Muscle of leg (tissue), 11 donors: ENCODE measurements around the gene XIAP. TPM values are rescaled to one million over a fixed set of nuclear protein-coding genes. Genes with fewer than 3 reads are reported as not detected.
"Not testable (repeated sequence)": the region's sequence is repeated elsewhere in the genome, so short reads cannot be mapped to it uniquely, and the experiment has no call there.

ENCODE experiments used
- DNase-seq: peaks from one replicate; pipeline ENCODE4 v3.0.0; 2013
- H3K27ac ChIP-seq: one replicate; pipeline ENCODE4 v1.5.1; 2013; ENCODE audit warnings: mild to moderate bottlenecking, low read length, control low read depth
- H3K27me3 ChIP-seq: one replicate; pipeline ENCODE4 v1.6.1; 2013; ENCODE audit warnings: low read length; ENCODE audit not compliant: control insufficient read depth, insufficient read depth
- H3K36me3 ChIP-seq: one replicate; pipeline ENCODE4 v1.6.1; 2013; ENCODE audit warnings: low read length; ENCODE audit not compliant: control insufficient read depth, insufficient read depth
- H3K4me1 ChIP-seq: one replicate; pipeline ENCODE4 v1.6.1; 2013; ENCODE audit warnings: low read length; ENCODE audit not compliant: control insufficient read depth, insufficient read depth
- H3K4me3 ChIP-seq: one replicate; pipeline ENCODE4 v1.5.1; 2013; ENCODE audit warnings: low read length, control low read depth
- H3K9me3 ChIP-seq: replicated peaks from 2 replicates; pipeline ENCODE4 v1.6.1; 2013; ENCODE audit warnings: low read depth, low read length; ENCODE audit not compliant: control insufficient read depth
- WGBS: methylation state at CpG from one replicate; pipeline ENCODE4 v1.1.5; 2013; ENCODE audit warnings: missing lambda C conversion rate; ENCODE audit not compliant: insufficient coverage; 5-methylcytosine and 5-hydroxymethylcytosine counted together
- polyA plus RNA-seq, 8 donors: library from polyadenylated mRNA; unstranded; fragments of 120-200 nt; gene quantifications; one replicate each; pipeline versions ENCODE4 v1.2.1 to v1.2.3, GENCODE V29; 2013; ENCODE audit warnings: inconsistent platforms in 1 of 8, low replicate concordance in 1 of 8; ENCODE audit not compliant: insufficient read length in 8 of 8, insufficient read depth in 1 of 8
- total RNA-seq: library from RNA; stranded (reverse); fragments of 120-200 nt; gene quantifications from one replicate; pipeline ENCODE4 v1.2.4, GENCODE V29; 2013

The XIAP gene
- total and polyA plus RNA-seq, 9 donors, result 22.4 to 50.8 (median 34.3) TPM

- H3K36me3 ChIP-seq, result peaks cover 4% of the 10 kb centered on the region
- DNase-seq, result no peak
- no peaks in the 10 kb centered on the region for H3K4me1 ChIP-seq
- no peaks in the 10 kb centered on the region for H3K27me3 ChIP-seq
- no peaks in the 10 kb centered on the region for H3K9me3 ChIP-seq
- 13% methylated on average over 1 of the region's 2 CpGs for WGBS
- H3K27ac ChIP-seq, result no peak overlapping the region
- H3K4me3 ChIP-seq, result no peak overlapping the region
Observed at GRCh38 chrX:123905332-123905731, 45.5 kb downstream of the XIAP start.

- no peaks in the 10 kb centered on the region for H3K27me3 ChIP-seq
- WGBS, result 70% methylated on average over 2 of the region's 8 CpGs
- no peak overlapping the region for H3K4me3 ChIP-seq
- H3K9me3 ChIP-seq, result no peaks in the 10 kb centered on the region
- no peaks in the 10 kb centered on the region for H3K36me3 ChIP-seq
- DNase-seq, result no peak
- no peaks in the 10 kb centered on the region for H3K4me1 ChIP-seq
- H3K27ac ChIP-seq, result no peak overlapping the region
Observed at GRCh38 chrX:123906557-123907316, 46.9 kb downstream of the XIAP start.

GRCh38 chrX:123909523-123909922, 49.7 kb downstream of the XIAP start:
- H3K4me3 ChIP-seq, result no peak overlapping the region
- no peaks in the 10 kb centered on the region for H3K9me3 ChIP-seq
- peak; percentile 65 for DNase-seq
- WGBS, result 90% methylated on average over 2 of the region's 4 CpGs
- no peaks in the 10 kb centered on the region for H3K36me3 ChIP-seq
- no peaks in the 10 kb centered on the region for H3K27me3 ChIP-seq
- H3K27ac ChIP-seq, result no peak overlapping the region
- no peaks in the 10 kb centered on the region for H3K4me1 ChIP-seq

GRCh38 chrX:123917069-123917468, 57.2 kb downstream of the XIAP start:
- Histone ChIP-seq H3K9me3 (no peaks in the 10 kb centered on the region), H3K27me3 (no peaks in the 10 kb centered on the region), H3K27ac (no peak overlapping the region), H3K4me1 (no peaks in the 10 kb centered on the region), H3K4me3 (no peak overlapping the region), H3K36me3 (no peaks in the 10 kb centered on the region)
- no peak for DNase-seq

- Histone ChIP-seq H3K9me3 (no peaks in the 10 kb centered on the region), H3K27me3 (no peaks in the 10 kb centered on the region), H3K4me3 (no peak overlapping the region), H3K4me1 (no peaks in the 10 kb centered on the region), H3K27ac (no peak overlapping the region), H3K36me3 (no peaks in the 10 kb centered on the region)
- peak; percentile 22 for DNase-seq
- 100% methylated on average over 2 of the region's 4 CpGs for WGBS
Observed at GRCh38 chrX:123918106-123918721, 58.4 kb downstream of the XIAP start.

GRCh38 chrX:123920105-123920785, 60.4 kb downstream of the XIAP start:
- no CpG with 5 or more reads among the region's 1 CpG for WGBS
- Histone ChIP-seq H3K4me3 (no peak overlapping the region), H3K27ac (no peak overlapping the region), H3K36me3 (no peaks in the 10 kb centered on the region), H3K27me3 (no peaks in the 10 kb centered on the region), H3K9me3 (no peaks in the 10 kb centered on the region), H3K4me1 (no peaks in the 10 kb centered on the region)
- DNase-seq, result no peak

- no peak for DNase-seq
- no CpG with 5 or more reads among the region's 2 CpGs for whole genome bisulfite sequencing
- Histone ChIP-seq H3K4me1 (no peaks in the 10 kb centered on the region), H3K36me3 (no peaks in the 10 kb centered on the region), H3K27me3 (no peaks in the 10 kb centered on the region), H3K27ac (no peak overlapping the region), H3K9me3 (no peaks in the 10 kb centered on the region), H3K4me3 (no peak overlapping the region)
Observed at GRCh38 chrX:123923211-123923610, 63.4 kb downstream of the XIAP start.

- H3K27me3 ChIP-seq, result no peaks in the 10 kb centered on the region
- H3K27ac ChIP-seq, result no peak overlapping the region
- no peaks in the 10 kb centered on the region for H3K4me1 ChIP-seq
- DNase-seq, result no peak
- WGBS, result no CpG with 5 or more reads among the region's 1 CpG
- no peaks in the 10 kb centered on the region for H3K36me3 ChIP-seq
- no peaks in the 10 kb centered on the region for H3K9me3 ChIP-seq
- H3K4me3 ChIP-seq, result no peak overlapping the region
Observed at GRCh38 chrX:123924186-123924585, 64.3 kb downstream of the XIAP start.

GRCh38 chrX:123927845-123928244, 68.0 kb downstream of the XIAP start:
- H3K4me1 ChIP-seq, result no peaks in the 10 kb centered on the region
- no peak for DNase-seq
- 43% methylated on average over 1 of the region's 2 CpGs for WGBS

GRCh38 chrX:123932055-123932454, 72.2 kb downstream of the XIAP start:
- H3K4me3 ChIP-seq, H3K36me3 ChIP-seq, H3K27me3 ChIP-seq, DNase-seq, H3K27ac ChIP-seq, H3K4me1 ChIP-seq, H3K9me3 ChIP-seq: not testable (repeated sequence)
- no CpG with 5 or more reads among the region's 2 CpGs for WGBS

More at GRCh38 chrX:123927845-123928244, 68.0 kb downstream of the XIAP start:
- Histone ChIP-seq H3K27me3 (no peaks in the 10 kb centered on the region), H3K9me3 (no peaks in the 10 kb centered on the region), H3K27ac (no peak overlapping the region), H3K4me3 (no peak overlapping the region), H3K36me3 (no peaks in the 10 kb centered on the region)
